Kidney capillary endothelial cell (primary cell): ENCODE results near the gene RDX.
"Not testable (repeated sequence)": the region's sequence is repeated elsewhere in the genome, so short reads cannot be mapped to it uniquely, and the experiment has no call there.

Experiments used
- DNase-seq: peaks from one replicate; pipeline ENCODE4 v3.0.0-alpha.2; 2018; ENCODE audit warnings: low spot score

RDX gene

DNA sequence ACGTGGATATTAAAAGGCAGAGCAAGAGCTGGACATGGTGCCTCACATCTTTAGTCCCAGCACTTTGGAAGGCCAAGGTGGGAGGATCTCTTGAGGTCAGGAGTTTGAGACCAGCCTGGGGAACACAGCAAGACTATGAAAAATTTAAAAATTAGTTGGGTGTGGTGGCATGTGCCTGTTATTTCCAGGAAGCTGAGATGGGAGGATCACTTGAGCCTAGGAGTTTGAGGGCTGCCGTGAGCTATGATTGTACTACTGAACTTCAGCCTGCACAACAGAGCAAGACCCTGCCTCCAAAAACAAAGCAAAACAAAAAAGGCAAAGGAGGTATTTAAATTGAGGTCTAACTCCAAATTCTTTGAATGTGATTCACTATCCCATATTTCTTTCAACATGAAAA lies 23.5 kb downstream of the RDX start:
- no peak for DNase-seq

DNA sequence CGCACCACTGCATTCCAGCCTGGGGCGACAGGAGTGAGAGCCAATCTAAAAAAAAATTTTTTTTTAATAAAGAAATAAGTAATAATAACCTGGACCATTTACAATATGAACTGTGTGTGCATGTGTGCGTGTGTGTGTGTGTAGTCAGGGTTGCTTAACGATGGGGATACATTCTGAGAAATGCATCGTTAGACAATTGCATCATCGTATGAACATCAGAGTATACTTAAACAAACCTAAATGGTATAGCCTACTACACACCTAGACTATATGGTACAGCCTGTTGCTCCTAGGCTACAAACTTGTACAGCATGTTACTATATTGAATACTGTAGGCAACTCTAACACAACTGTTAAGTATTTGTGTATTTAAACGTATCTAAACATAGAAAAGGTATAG lies 26.4 kb downstream of the RDX start:
- no peak for DNase-seq

DNA sequence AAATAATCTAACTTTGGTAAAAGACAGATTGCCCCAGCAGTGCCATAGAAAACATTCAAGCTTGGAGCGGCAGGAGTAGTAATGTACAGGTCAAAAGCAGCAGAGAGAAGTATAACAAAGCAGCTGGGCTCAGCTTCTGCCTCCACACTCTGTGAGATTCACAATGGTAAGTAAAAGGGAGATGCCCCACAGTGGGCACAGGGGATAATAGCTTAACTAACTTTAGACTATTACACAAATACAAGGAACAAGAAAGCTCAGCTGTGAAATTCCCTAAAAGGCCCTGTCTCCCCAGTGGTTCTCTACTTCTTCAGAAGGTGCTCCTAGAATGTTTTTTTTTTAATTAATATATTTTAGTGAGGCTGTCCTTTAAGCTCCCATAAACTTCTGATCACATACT lies 28.0 kb downstream of the RDX start:
- DNase-seq = no peak

- DNase-seq = no peak
These were observed 34.4 kb downstream of the RDX start for GRCh38 chr11:110262072-110262403.

DNA sequence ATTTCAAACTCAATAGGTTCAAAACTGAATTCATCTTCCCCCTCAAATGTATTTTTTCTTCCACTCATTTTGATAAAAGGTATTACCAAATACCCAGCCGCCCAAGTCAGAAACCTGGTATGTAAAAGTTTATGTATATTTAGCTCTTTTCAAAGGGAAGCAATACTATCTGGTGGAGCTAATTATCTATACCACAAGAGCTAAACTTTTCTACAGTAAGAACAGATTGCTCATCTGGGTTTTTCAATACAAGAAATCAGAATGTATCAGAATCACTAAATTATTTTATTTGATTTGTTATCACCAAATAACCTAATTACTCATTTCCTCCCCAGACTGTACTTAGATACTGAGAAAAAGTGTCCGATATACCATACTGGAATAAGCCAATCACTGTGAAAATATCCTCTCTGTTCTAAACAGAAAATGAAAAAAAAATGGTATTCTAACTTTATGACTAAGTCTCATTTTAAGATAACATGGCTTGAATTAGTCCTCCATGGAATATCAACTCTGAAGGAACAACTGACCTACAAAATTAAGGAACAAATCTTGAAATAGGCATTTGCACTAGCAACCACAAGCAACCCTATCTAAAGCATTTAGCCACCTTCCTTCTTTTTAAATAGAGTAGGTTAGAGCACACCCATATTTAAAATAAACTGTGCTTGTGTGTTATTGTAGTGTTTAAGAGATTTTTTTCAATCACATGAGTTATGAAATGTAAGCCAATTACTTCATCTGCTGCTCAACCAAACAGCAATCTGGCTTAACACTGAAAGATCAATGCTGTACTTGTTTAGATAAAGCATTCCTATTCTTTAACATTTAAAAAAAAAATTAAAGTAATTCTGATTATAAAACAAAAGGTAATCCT lies 35.0 kb downstream of the RDX start:
- DNase-seq = no peak

DNA sequence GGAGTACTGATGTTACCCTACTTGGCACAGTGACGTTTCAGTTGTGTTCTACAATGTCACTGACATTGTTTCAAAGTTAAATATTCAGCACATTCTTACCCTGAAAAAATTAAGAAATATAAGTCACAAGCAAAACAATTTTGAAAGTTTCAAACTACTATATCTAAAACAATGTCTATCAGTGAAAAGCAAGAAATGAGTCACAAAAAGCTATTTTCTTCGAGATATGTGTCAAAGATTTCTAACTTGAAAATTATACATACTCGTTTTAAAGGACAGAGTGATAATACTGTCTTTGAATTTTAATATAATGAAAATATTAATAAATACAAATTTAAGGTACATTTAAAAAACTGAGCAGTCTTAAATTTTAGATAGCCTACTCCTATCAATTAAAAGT lies 42.9 kb downstream of the RDX start:
- DNase-seq = no peak

- peak; percentile 16 for DNase-seq
These were observed 44.6 kb downstream of the RDX start for GRCh38 chr11:110251836-110252235.

DNA sequence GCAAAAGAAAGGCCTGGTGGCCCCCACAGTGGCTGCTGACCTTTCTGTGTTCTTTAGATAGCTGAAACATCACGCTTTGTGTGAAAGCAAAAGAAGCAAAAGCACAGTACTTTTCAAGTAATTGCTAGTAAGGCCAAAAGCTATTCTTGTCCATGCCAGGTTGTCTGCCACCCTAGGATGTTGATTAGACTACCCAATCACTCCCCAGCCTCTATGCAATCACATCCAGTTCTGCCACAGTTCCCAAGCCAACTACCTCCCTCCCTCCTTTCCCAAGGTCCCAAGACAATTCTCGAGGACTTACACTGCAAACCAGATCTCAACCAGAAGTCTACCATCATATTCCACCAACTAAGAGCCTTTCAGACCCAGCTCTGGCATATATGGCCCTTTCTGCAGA lies 46.2 kb downstream of the RDX start:
- DNase-seq = no peak

- DNase-seq = no peak
These were observed 46.6 kb downstream of the RDX start for GRCh38 chr11:110249766-110250165.

GRCh38 chr11:110249066-110249465 lies 47.3 kb downstream of the RDX start:
- DNase-seq = no peak

DNA sequence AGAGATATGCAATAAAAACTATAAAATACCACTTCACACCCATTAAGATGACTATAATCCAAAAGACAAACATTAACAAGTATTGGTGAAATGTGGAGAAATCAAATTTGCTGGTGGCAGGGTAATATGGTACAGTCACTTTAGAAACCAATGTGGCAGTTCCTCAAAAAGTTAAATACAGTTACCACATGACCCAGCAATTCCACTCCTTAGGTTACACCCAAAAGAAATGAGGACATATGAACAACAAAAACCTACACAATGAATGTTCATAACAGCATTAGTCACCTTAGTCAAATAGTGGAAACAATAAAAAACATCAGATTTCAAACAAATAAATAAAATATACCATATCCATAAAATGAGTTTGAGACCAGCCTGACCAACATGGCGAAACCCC lies 52.6 kb downstream of the RDX start:
- no peak for DNase-seq

DNA sequence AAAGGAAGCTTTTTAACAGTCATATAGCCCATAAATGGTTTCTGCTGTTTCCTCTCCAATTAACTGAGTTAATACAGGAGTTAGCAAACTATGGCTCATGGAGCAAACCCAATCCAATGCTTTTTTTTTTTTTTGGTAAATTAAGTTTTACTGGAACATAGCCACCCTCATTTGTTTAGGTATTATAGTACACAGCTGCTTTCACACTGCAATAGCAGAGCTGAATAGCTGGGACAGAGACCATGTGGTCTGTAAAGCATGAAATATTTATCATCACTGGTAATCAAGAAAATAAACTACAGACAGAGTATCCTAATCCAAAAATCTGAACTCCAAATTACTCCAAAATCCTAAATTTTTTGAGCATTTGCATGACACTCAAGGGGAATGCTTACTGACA lies 53.7 kb downstream of the RDX start:
- DNase-seq = no peak

DNA sequence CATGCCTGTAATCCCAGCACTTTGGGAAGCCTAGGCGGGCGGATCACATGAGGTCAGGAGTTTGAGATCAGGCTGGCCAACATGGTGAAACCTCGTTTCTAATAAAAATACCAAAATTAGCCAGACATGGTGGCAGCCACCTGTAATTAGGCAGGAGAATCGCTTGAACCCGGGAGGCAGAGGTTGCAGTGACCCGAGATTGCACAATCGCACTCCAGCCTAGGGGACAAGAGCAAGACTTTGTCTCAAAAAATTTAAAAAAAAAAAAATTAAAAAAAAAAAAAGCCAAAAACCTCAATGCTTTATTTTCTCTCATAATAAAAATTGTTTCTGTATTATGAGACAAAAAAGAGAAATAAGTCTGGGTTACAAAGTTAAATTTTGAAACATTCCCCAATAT lies 54.2 kb downstream of the RDX start:
- DNase-seq = no peak

- DNase-seq = no peak
These were observed 60.4 kb downstream of the RDX start for GRCh38 chr11:110235966-110236365.

GRCh38 chr11:110230377-110230776 lies 66.0 kb downstream of the RDX start:
- DNase-seq = no peak

DNA sequence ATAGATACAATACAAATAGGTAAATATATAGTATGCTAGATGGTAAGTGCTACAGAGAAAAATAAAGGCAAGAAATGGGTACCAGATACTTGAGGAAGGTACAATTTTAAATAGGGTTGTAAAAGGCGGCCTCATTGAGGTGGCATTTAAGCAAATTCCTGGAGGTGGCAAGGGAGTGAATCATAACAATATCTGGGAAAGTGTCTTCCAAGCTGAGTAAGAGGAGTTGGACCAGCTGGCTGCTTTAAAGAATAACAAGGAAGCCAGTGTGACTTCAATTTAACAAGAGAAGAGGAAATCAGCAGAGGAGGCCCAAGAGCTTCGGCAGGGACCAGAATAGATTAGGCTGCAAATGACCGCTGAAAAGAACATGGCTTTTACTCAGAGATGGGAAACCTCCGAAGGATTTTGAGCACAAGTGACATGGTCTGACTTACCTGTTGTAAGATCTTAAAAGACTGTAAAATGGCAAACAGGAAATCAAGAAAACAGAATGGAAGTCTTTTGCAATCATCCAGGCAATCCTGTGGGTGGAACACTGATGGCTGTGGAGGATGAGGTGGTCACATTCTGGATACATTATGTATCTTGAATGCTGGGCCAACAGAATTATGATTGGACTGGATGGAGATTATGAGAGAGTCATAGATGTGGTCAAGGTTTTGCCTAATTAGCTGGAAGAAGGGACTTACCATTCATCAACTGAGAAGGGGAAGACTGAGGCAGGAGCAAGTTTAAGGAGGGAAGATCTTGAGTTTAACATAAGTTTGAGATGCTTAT lies 77.2 kb downstream of the RDX start:
- no peak for DNase-seq

GRCh38 chr11:110217936-110218335 lies 78.5 kb downstream of the RDX start:
- DNase-seq = no peak

DNA sequence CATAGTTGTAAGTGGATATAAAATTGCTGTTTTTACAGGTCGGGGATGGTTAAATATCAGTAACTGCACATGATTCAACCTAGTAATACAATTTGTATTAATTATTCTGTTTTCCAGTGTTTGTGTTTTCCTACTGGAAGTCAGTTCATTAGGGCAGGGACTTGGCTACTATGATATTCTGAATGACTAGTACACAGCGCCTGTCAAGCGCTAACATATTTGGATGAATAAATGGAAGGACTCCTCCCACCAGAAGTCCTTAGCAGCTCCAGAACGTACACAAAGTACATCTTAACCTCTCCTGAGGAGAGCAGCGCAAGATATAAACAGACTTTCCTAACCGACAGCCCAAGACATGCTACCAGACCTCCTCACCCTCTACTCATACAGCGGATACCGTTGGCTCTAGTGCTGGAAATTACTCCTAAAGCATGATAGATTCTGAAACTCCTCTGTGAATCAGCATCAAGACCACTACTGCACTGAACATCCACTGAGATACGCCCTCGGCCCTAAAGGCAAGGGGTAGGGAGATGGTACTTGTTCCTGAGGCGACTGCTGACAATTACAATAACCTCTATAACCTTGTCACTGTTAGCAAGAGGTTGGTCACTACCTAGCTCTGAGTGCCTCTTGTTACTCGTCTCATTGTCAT lies 79.1 kb downstream of the RDX start:
- no peak for DNase-seq

DNA sequence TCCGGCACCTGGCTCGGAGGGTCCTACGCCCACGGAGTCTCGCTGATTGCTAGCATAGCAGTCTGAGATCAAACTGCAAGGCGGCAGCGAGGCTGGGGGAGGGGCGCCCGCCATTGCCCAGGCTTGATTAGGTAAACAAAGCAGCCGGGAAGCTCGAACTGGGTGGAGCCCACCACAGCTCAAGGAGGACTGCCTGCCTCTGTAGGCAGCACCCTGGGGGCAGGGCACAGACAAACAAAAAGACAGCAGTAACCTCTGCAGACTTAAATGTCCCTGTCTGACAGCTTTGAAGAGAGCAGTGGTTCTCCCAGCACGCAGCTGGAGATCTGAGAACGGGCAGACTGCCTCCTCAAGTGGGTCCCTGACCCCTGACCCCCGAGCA lies 87.1 kb downstream of the RDX start:
- not testable (repeated sequence) for DNase-seq

- not testable (repeated sequence) for DNase-seq
These were observed 87.6 kb downstream of the RDX start for GRCh38 chr11:110208678-110209312.

DNA sequence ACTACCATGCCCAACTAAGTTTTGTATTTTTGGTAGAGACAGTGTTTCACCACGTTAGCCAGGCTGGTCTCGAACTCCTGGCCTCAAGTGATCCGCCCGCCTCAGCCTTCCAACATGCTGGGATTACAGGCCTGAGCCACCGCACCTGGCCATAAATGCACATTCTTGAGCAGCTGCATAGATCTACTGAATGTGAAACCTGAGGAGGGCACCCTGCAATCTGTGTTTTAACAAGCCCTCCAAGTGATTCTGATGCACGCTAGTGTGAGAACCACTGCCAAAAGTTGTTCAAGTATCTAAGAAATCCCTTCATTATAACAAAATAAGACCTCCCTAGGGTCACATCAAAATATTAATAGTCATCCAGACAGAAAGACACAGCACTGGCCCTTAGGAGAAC lies 89.3 kb downstream of the RDX start:
- no peak for DNase-seq

DNA sequence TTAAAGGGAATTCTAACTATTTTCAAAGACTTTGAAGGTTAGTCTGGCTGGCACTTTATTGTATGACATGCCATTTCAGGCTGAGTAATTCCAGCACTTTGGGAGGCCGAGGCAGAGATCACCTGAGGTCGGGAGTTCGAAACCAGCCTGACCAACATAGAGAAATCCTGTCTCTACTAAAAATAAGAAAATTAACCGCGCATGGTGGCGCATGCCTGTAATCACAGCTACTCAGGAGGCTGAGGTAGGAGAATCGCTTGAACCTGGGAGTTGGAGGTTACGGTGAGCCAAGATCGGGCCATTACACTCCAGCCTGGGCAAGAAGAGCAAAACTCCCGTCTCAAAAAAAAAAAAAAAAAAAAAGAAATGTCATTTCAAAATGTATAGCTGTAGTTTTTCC lies 95.6 kb downstream of the RDX start:
- no peak for DNase-seq

- no peak for DNase-seq
These were observed 96.2 kb downstream of the RDX start for GRCh38 chr11:110200241-110200640.
